Renal cortex interstitium (tissue), 15 donors: ENCODE data around the gene PDIA6. TPM values are rescaled to one million over a fixed set of nuclear protein-coding genes. Genes with fewer than 3 reads are reported as not detected.

Source experiments
- DNase-seq, 11 donors: peaks; one replicate each; pipeline ENCODE4 v3.0.0-alpha.2; 2013; ENCODE audit warnings: low read depth in 9 of 11, low spot score in 4 of 11; ENCODE audit errors: extremely low read depth in 1 of 11
- long read RNA-seq, 16 experiments: transcript quantifications; one replicate each; lab custom pipeline, GENCODE V29; 2026
- polyA plus RNA-seq, 3 donors: library from polyadenylated mRNA; unstranded; fragments of 120-200 nt; gene quantifications; one replicate each; pipeline ENCODE4 v1.2.1, GENCODE V29; 2013; ENCODE audit not compliant: insufficient read length in 3 of 3

Gene PDIA6, protein sequence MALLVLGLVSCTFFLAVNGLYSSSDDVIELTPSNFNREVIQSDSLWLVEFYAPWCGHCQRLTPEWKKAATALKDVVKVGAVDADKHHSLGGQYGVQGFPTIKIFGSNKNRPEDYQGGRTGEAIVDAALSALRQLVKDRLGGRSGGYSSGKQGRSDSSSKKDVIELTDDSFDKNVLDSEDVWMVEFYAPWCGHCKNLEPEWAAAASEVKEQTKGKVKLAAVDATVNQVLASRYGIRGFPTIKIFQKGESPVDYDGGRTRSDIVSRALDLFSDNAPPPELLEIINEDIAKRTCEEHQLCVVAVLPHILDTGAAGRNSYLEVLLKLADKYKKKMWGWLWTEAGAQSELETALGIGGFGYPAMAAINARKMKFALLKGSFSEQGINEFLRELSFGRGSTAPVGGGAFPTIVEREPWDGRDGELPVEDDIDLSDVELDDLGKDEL
- 100 to 1,000 TPM; 335 to 375 (median 363) TPM for polyA plus RNA-seq
- long read RNA-seq, donor 1, transcript PDIA6-201 (13 exons, 2,338 nt) = major isoform, 115 of 138 reads
- long read RNA-seq, donor 1, partial matches to known transcripts = 23 of 138 reads
- long read RNA-seq, donor 1, other reads (novel, unspliced or antisense) = 0 of 138 reads
- long read RNA-seq, donor 2, transcript PDIA6-201 (13 exons, 2,338 nt) = major isoform, 111 of 141 reads
- long read RNA-seq, donor 2, partial matches to known transcripts = 30 of 141 reads
- long read RNA-seq, donor 2, other reads (novel, unspliced or antisense) = 0 of 141 reads
- long read RNA-seq, donor 3, transcript PDIA6-201 (13 exons, 2,338 nt) = major isoform, 164 of 215 reads
- long read RNA-seq, donor 3, partial matches to known transcripts = 50 of 215 reads
- long read RNA-seq, donor 3, other reads (novel, unspliced or antisense) = 0 of 215 reads
- long read RNA-seq, donor 4, transcript PDIA6-201 (13 exons, 2,338 nt) = major isoform, 124 of 134 reads
- long read RNA-seq, donor 4, partial matches to known transcripts = 10 of 134 reads
- long read RNA-seq, donor 4, other reads (novel, unspliced or antisense) = 0 of 134 reads
- long read RNA-seq, donor 5 = 0 reads
- long read RNA-seq, donor 6, transcript PDIA6-201 (13 exons, 2,338 nt) = major isoform, 73 of 134 reads
- long read RNA-seq, donor 6, partial matches to known transcripts = 61 of 134 reads
- long read RNA-seq, donor 6, other reads (novel, unspliced or antisense) = 0 of 134 reads
- long read RNA-seq, donor 7, transcript PDIA6-201 (13 exons, 2,338 nt) = major isoform, 120 of 167 reads
- long read RNA-seq, donor 7, partial matches to known transcripts = 47 of 167 reads
- long read RNA-seq, donor 7, other reads (novel, unspliced or antisense) = 0 of 167 reads
- long read RNA-seq, donor 8, transcript PDIA6-201 (13 exons, 2,338 nt) = major isoform, 196 of 287 reads
- long read RNA-seq, donor 8, partial matches to known transcripts = 85 of 287 reads
- long read RNA-seq, donor 8, other reads (novel, unspliced or antisense) = 6 of 287 reads
- long read RNA-seq, donor 9, transcript PDIA6-201 (13 exons, 2,338 nt) = major isoform, 115 of 151 reads
- long read RNA-seq, donor 9, partial matches to known transcripts = 36 of 151 reads
- long read RNA-seq, donor 9, other reads (novel, unspliced or antisense) = 0 of 151 reads
- long read RNA-seq, donor 10, transcript PDIA6-201 (13 exons, 2,338 nt) = major isoform, 111 of 141 reads
- long read RNA-seq, donor 10, partial matches to known transcripts = 25 of 141 reads
- long read RNA-seq, donor 10, other reads (novel, unspliced or antisense) = 5 of 141 reads
- long read RNA-seq, donor 11, transcript PDIA6-201 (13 exons, 2,338 nt) = major isoform, 87 of 135 reads
- long read RNA-seq, donor 11, partial matches to known transcripts = 48 of 135 reads
- long read RNA-seq, donor 11, other reads (novel, unspliced or antisense) = 0 of 135 reads
- long read RNA-seq, donor 12, transcript PDIA6-201 (13 exons, 2,338 nt) = major isoform, 51 of 63 reads
- long read RNA-seq, donor 12, partial matches to known transcripts = 12 of 63 reads
- long read RNA-seq, donor 12, other reads (novel, unspliced or antisense) = 0 of 63 reads
- long read RNA-seq, donor 13, transcript PDIA6-201 (13 exons, 2,338 nt) = major isoform, 225 of 421 reads
- long read RNA-seq, donor 13, partial matches to known transcripts = 190 of 421 reads
- long read RNA-seq, donor 13, other reads (novel, unspliced or antisense) = 6 of 421 reads
- long read RNA-seq, donor 14, transcript PDIA6-201 (13 exons, 2,338 nt) = major isoform, 121 of 140 reads
- long read RNA-seq, donor 14, partial matches to known transcripts = 19 of 140 reads
- long read RNA-seq, donor 14, other reads (novel, unspliced or antisense) = 0 of 140 reads
- long read RNA-seq, donor 15, transcript PDIA6-201 (13 exons, 2,338 nt) = major isoform, 42 of 49 reads
- long read RNA-seq, donor 15, partial matches to known transcripts = 7 of 49 reads
- long read RNA-seq, donor 15, other reads (novel, unspliced or antisense) = 0 of 49 reads
- long read RNA-seq, donor 16, transcript PDIA6-201 (13 exons, 2,338 nt) = major isoform, 284 of 430 reads
- long read RNA-seq, donor 16, partial matches to known transcripts = 119 of 430 reads
- long read RNA-seq, donor 16, other reads (novel, unspliced or antisense) = 27 of 430 reads

DNA sequence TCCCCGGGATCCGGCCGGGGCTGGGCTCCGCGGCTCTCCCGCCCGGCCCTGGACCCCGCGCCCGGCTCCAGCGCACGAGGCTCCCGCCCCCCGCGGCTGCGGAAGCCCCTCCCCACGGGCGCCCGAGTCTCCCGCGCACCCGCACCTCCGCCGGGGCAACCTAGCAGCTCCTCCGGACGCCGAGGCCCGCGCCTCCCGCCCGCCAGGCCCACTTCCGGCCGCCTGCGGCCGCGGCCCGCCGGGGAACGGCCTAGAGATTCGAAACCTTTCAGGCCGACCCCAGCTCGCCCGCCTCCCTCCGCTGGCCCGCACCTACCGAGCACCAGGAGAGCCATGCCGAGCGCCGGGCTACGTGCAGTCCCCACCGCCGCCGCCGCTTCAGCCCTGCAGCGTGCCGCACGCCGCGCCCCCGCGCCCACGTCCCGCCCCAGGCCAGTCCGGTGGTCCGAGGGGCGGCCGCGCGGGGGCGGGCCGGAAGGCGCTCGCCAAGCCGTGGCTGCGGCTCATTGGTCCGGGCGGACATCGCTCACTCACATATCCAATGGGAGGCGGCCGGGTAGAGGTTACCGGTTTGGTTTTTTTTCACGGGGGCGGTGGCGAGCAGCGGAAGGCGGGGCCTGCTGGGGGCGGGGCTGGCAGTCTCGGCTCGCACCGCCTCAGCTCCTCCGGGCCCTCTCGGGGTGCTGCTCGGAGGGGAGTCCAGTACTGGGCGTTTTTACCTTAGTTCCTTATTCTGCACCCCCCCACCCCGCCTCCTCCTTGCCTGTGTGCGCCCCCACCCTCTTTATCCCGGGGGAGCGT lies at the start of gene PDIA6:
PDIA6 (minus strand) TSS at position 424 of the 801 bp plus-strand sequence; CDS start at position 335, 89 bp downstream.
- peak; percentile 91 to 96 (median 95) for DNase-seq

DNA sequence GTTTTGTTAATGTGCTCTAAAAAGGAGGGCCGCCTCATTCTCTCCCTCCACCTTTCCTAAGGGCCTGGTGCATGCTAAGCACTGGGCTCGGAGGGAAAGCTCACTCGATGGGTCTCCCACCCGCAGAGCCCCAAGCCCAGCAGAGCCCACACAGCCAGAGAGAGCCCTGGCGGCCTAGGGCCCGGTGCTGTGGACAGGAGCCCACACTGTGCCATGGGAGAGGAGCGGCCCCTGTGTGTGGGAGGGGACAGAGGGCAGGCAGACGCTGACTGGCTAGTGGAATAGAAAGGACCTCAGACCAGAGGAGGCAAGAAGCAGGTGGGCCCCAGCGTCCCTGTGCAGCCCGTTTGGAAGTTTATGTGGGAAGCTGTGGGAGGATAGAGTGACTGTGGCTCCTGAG lies 49.7 kb upstream of the PDIA6 start:
- DNase-seq = no peak

DNA sequence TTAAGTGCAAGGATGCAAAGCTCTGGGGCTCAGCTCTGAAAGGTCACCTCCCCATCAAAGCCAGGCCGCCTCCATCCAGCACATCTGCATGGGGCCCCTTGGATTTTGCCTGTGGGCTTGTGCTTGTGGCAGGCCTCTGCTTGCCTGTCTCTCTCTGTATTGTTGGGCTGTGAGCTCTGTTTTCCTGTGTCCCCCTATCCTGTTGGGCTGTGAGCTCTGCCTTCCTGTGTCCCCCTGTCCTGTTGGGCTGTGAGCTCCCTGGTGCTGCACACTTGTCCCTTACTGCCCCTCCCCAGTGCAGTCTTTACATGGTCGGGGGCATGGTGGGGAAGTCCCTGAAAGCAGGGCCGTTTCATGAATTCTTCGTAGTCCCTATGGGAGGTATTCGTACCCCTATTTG lies 49.2 kb upstream of the PDIA6 start:
- no peak for DNase-seq

DNA sequence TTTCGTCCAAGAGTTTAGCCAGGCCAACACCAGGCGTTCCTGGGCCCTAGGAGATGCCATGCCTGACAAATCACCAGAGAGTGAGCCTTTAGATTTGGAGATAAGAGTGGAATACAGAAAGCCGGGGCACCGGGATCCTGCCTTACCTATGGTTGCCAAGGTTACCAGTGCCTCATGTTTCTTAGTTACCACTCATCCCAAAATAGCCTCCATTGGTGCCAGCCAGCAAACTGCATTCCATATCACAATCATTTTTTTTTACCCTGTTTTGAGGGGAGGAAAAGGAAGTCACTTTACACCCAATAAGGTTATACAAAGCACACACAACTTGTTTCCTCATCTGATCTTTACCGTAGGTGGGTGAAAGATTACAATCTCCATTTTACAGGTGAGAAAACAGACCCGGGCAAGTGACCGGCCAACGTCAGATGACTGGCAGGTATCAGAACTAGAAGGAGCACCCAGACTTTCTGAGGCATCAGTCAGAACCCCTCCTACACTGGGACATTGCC lies 48.3 kb upstream of the PDIA6 start:
- no peak for DNase-seq

DNA sequence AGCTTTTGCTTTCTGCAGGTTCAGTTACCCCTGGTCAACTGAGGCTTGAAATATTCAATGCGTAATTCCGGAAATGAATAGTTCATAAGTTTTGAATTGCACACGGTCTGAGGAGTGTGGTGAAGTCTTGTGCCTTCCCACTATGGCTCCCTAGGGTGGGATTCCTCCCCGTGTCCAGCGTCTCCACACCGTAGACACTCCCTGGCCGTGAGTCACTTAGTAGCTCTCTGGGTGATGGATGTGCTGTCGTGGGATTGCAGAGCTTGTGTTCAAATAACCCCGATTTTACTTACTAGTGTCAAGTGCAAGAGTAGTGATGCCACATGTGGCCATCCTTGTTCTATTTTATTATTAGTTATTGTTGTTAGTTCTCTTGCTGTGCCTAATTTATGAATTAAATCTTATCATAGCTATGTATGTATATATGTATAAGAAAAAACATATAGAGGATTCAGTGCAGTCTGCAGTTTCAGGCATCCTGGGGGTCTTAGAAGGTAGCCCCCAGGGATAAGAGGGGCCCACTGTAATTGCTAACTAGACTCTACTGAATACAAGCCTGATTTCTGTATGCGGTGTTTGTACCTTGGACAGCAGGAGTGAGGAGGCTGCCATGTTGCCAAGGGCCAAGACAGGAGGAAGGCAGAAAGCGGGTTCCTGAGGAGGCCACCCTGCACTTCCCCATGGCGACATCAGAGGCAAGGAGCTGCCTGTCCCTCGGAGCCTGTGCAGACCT lies 47.7 kb upstream of the PDIA6 start:
- DNase-seq = no peak

DNA sequence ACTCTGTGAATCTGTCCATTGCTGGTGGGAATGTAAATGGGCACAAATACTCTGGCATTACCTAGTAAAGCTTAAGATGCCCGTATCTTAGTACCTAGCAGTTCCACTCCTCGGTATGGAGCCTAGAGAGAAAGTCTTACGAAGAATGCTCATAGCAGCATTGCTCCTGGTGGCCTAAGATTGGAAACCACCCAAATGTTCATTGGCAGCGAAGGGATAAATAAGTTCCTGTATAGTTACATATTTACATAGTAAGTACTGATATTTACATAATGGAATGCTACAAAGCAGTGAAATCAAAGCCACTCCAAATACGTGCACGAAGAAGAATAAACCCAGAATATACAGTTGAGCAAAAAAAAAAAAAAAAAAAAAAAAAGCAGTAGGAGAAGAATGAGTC lies 46.7 kb upstream of the PDIA6 start:
- no peak for DNase-seq

DNA sequence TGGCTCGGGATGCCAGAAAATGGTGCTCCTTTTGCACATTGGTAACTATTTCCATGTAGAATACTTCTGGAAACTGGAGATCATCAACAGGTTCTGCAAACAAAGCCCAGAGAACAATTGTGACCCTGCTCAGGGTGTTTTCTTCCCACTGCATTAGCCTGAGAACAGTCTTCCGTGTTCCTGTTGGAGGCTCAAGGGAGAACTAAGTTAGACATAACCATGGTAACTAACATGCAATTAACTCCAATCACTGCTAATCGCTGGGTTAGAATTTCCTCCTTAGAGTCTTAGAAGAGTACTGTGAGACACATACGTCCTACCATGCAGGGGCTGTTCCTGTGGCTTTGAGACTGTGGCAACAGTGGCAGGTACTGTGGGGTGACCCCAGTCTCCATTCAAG lies 36.0 kb upstream of the PDIA6 start:
- DNase-seq = no peak

DNA sequence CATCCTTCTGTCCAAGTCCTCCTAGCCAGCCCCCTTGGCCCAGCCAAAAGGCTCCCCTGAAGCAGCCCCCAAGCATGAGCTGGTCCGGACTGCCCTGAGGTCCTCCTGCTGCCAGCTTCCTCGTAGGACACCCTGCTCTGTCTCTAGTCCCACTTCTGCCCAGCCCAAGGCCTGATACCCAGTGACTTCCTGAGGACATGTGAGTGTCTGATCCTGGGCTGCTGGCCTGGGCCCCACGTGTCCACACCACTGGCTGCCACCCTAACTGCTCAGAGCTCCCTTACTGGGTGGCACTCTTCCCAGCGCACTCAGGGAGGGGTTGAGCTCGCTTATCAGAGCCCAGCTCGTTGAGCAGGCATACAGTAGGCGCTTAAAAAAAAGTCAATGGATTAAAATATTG lies 34.4 kb upstream of the PDIA6 start:
- no peak for DNase-seq

DNA sequence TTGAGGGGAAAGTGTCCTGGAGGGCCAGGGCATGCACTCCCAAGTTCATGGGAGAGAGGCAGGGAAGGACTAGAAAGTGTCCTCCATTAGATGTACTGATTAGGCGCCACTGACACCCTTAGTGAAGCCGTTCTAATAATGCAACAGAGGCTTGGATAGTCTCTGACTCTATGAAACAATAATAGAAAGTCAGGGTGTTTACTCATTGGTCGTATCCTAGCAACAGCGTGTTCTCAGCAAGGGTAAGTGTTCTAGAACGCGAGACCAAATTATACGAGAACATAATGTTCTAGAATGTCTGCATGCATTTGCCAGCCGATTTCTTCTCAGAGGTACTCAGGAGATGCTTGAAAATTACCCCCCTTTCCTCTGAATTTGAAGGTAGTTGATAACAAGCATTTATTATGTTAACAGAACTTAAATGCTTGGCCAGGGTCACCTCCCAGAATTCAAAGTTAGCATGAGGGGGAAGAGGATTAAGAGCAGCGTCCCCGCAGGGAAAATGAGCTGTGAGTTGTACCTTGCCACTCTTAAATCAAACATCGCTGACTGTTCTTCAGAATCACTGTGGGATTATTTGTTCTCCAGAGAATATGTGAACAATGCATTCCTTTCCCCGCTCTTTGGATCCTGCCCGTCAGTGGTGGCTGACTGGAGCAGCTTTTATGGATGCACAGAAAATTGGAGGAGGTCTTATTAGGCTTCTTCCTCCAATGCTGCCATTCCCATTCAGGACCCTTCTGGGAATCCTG lies 33.7 kb upstream of the PDIA6 start:
- DNase-seq = no peak

DNA sequence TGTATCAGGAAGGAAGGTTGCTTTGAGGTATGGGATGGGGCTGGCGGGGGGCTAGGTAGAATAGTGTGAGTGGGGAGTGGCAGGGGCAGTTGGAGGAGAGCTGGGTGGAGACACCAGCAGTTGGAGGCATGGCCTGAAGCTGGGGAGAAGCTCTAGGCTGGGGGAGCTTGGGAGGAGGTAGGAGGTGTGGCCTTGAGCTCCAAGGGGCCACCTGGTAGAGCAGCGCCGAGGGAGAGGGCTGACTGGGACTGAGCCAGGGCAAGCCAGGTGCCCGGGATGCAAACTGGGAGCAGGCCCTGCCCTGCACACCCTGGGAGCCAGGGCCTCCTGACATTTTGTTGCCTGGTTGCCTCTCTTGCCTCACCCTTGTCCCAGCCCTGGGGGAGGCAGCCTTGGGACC lies 33.1 kb upstream of the PDIA6 start:
- no peak for DNase-seq

DNA sequence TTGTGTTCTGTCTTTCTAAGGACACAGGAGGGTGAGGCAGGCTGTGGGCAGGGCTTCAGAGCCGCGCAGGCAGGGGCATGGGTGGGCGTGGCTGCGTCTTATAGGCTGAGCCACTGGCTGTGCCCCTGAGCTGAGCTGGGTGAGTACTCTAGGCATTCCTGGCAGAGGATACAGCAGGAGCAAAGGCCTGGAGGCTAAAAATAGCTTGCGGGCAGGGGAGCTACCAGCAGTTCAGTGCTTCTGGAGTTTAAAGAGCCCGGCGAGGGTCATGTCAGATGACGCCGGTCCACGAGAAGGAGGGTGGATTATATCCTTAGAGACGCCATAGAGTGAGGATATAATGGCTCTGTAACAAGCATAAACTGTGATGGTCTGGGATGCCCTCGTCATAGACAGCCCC lies 31.5 kb upstream of the PDIA6 start:
- DNase-seq = peak in 2 of 11 donors; percentile 20 to 28

DNA sequence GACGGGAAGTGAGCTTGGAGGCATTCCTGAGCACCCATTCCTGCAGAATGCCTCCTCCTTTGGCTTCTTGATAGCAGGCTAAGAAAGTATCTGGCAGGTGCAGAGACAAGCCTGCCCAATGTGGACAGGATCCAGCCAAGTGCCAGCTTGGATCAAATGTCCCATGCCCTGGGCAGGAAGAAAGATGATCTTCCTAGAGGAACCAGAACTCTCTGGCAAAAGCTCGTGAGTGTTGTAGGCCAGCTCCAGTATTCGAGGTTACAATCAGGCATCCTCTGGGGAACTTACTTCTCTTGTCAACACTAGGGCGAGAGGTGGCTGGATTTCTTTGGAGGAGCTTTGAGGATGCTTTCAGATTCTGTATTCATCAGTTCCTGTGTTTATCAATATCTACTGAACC lies 29.9 kb upstream of the PDIA6 start:
- no peak for DNase-seq

DNA sequence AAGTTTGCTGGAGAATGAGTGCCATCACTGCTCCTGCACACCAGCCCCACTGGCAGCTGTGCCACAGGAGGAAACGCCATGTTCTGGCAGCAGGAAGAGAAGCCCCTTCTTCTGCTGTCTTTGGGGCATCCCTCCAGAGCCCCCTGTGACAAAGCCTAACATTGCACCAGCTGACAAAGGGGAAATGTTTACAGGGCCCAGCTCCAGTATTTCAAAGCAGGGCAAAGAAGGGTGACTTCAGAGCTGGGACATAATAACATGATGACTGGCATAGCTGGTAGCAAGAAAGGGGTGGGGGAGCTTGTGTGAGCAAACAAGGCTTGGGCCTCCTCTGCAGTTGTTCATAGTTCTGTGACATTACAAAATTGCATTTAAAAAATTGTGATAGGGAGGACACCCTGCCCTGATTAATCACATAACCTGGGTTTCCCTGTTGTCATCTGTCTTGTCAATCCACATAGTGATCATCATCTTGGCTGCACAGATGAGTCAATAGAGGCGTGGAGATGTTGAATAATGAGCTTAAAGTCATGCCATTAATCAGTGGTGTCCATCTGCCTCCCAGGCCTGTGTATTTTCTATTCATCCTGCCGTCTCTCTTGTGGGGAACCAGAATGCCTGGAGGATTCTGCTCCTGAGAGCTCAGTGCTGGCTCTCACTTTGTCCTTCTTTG lies 29.1 kb upstream of the PDIA6 start:
- no peak for DNase-seq

DNA sequence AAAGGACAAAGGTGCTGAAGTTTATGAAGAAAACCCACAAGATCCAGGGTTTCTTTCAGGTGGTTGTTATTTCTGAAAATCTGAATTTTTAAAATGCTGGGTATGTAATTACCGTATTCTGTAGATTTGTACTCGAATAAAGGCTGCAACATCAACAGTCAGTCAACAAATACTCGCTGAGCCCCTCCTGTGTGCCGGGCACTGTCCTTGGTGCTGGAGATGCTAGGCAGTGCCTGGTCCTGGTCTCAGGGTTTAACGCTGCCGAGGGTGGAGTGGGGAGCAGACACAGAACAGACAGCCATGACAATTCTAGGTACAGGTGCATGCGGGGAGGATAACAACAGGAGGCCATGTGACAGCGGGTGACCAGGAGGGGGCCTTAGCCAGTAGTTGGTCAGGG lies 27.2 kb upstream of the PDIA6 start:
- peak in 3 of 11 donors; percentile 18 to 36 (median 30) for DNase-seq
